Trophoblast cell (in vitro differentiated cells and primary cell): ENCODE measurements around the gene ADRA1B.

ENCODE experiments used
- DNase-seq, 2 donors: peaks; one replicate each; pipeline ENCODE4 v3.0.0-alpha.2; 2016
- H2AFZ ChIP-seq: 2 replicates; pipeline ENCODE4 v1.6.1; 2013; ENCODE audit warnings: low read length, moderate library complexity, mild to moderate bottlenecking; ENCODE audit not compliant: insufficient read depth, poor library complexity
- H2AK5ac ChIP-seq: 2 replicates; pipeline ENCODE4 v1.6.1; 2013; ENCODE audit warnings: mild to moderate bottlenecking, low read length
- H2BK120ac ChIP-seq: 2 replicates; pipeline ENCODE4 v1.6.1; 2013; ENCODE audit warnings: low read length, mild to moderate bottlenecking, moderate library complexity; ENCODE audit not compliant: insufficient read depth, poor library complexity
- H2BK12ac ChIP-seq: 2 replicates; pipeline ENCODE4 v1.6.1; 2013; ENCODE audit warnings: mild to moderate bottlenecking, low read length, moderate library complexity
- H2BK5ac ChIP-seq: 2 replicates; pipeline ENCODE4 v1.6.1; 2013; ENCODE audit warnings: low read length, low read depth, moderate library complexity, mild to moderate bottlenecking; ENCODE audit not compliant: poor library complexity
- H3K14ac ChIP-seq: 2 replicates; pipeline ENCODE4 v1.6.1; 2013; ENCODE audit warnings: mild to moderate bottlenecking, low read length
- H3K18ac ChIP-seq: 2 replicates; pipeline ENCODE4 v1.6.1; 2013; ENCODE audit warnings: mild to moderate bottlenecking, low read length
- H3K23ac ChIP-seq: 2 replicates; pipeline ENCODE4 v1.6.1; 2013; ENCODE audit warnings: low read length
- H3K27ac ChIP-seq: 2 replicates; pipeline ENCODE4 v1.5.1; 2013; ENCODE audit warnings: low read depth, mild to moderate bottlenecking, inconsistent platforms, low read length, moderate library complexity
- H3K27me3 ChIP-seq: 2 replicates; pipeline ENCODE4 v1.6.1; 2013; ENCODE audit warnings: inconsistent platforms, mild to moderate bottlenecking, low read length, moderate library complexity; ENCODE audit not compliant: insufficient read depth
- H3K36me3 ChIP-seq, 2 experiments: 1 replicate in 1 of 2; 2 replicates in 1 of 2; pipeline ENCODE4 v1.6.1; 2013; ENCODE audit warnings: low read length in 2 of 2, mild to moderate bottlenecking in 2 of 2, moderate library complexity in 1 of 2; ENCODE audit not compliant: insufficient read depth in 2 of 2, control insufficient read depth in 1 of 2
- H3K4ac ChIP-seq: 2 replicates; pipeline ENCODE4 v1.6.1; 2013; ENCODE audit warnings: low read depth, mild to moderate bottlenecking, low read length, moderate library complexity
- H3K4me1 ChIP-seq, 2 experiments: 1 replicate in 1 of 2; 2 replicates in 1 of 2; pipeline ENCODE4 v1.6.1; 2013; ENCODE audit warnings: low read length in 2 of 2, mild to moderate bottlenecking in 2 of 2, moderate library complexity in 1 of 2; ENCODE audit not compliant: insufficient read depth in 2 of 2, control insufficient read depth in 1 of 2
- H3K4me2 ChIP-seq: 2 replicates; pipeline ENCODE4 v1.6.1; 2013; ENCODE audit warnings: inconsistent platforms, mild to moderate bottlenecking, low read length, moderate library complexity
- H3K4me3 ChIP-seq: 2 replicates; pipeline ENCODE4 v1.5.1; 2013; ENCODE audit warnings: mild to moderate bottlenecking, low read depth, low read length, inconsistent platforms
- H3K79me1 ChIP-seq: one replicate; pipeline ENCODE4 v1.6.1; 2013; ENCODE audit warnings: low read length
- H3K79me2 ChIP-seq: 2 replicates; pipeline ENCODE4 v1.6.1; 2013; ENCODE audit warnings: low read length, mild to moderate bottlenecking; ENCODE audit not compliant: control insufficient read depth, insufficient read depth, poor library complexity
- H3K9ac ChIP-seq: 2 replicates; pipeline ENCODE4 v1.6.1; 2013; ENCODE audit warnings: mild to moderate bottlenecking, low read length
- H3K9me3 ChIP-seq: 2 replicates; pipeline ENCODE4 v1.6.1; 2013; ENCODE audit warnings: low read depth, mild to moderate bottlenecking, control low read depth, inconsistent platforms, low read length; ENCODE audit not compliant: insufficient read depth
- H4K12ac ChIP-seq: 2 replicates; pipeline ENCODE4 v1.6.1; 2013; ENCODE audit warnings: low read depth, mild to moderate bottlenecking, low read length, moderate library complexity
- H4K8ac ChIP-seq: 2 replicates; pipeline ENCODE4 v1.6.1; 2013; ENCODE audit warnings: low read depth, mild to moderate bottlenecking, low read length, moderate library complexity
- H4K91ac ChIP-seq: one replicate; pipeline ENCODE4 v1.6.1; 2013; ENCODE audit warnings: low read depth, mild to moderate bottlenecking, low read length, moderate library complexity
- WGBS: extraction: QIAGEN DNeasy Blood & Tissue Kit; methylation state at CpG from one replicate; pipeline ENCODE4 v1.1.7; 2013; ENCODE audit warnings: missing lambda C conversion rate; ENCODE audit not compliant: insufficient read length, insufficient coverage; ENCODE audit errors: extremely low coverage; 5-methylcytosine and 5-hydroxymethylcytosine counted together

The ADRA1B gene

GRCh38 chr5:159982421-159983173 is 66.3 kb downstream of the ADRA1B start:
- H2AK5ac ChIP-seq = no peak overlapping the region
- H3K9me3 ChIP-seq = no peaks in the 10 kb centered on the region
- no peak overlapping the region for H2BK5ac ChIP-seq
- no peak overlapping the region for H4K12ac ChIP-seq
- no peak overlapping the region for H3K18ac ChIP-seq
- H3K27ac ChIP-seq = no peak overlapping the region
- no peak overlapping the region for H3K23ac ChIP-seq
- no peaks in the 10 kb centered on the region for H3K79me1 ChIP-seq
- peaks cover 0 to 2% of the 10 kb centered on the region in 2 experiments for H3K4me1 ChIP-seq
- H3K14ac ChIP-seq = no peak overlapping the region
- H2BK120ac ChIP-seq = no peak overlapping the region
- H3K79me2 ChIP-seq = no peaks in the 10 kb centered on the region
- no peak overlapping the region for H2BK12ac ChIP-seq
- H3K4me2 ChIP-seq = no peak overlapping the region
- no peak for DNase-seq
- H3K27me3 ChIP-seq = no peaks in the 10 kb centered on the region
- H3K9ac ChIP-seq = no peak overlapping the region
- WGBS = no CpG with 5 or more reads among the region's 8 CpGs
- no peaks in the 10 kb centered on the region for H3K36me3 ChIP-seq
- H3K4ac ChIP-seq = no peak overlapping the region
- H2AFZ ChIP-seq = no peak overlapping the region
- H3K4me3 ChIP-seq = no peak overlapping the region
- H4K91ac ChIP-seq = no peak overlapping the region
- H4K8ac ChIP-seq = no peak overlapping the region

GRCh38 chr5:159987031-159987674 is 70.9 kb downstream of the ADRA1B start:
- Histone ChIP-seq H2AFZ (no peak overlapping the region), H3K79me1 (no peaks in the 10 kb centered on the region), H3K4me3 (no peak overlapping the region), H2BK12ac (no peak overlapping the region), H3K4me2 (peak overlapping the region; percentile 70), H3K4me1 (peaks cover 0 to 2% of the 10 kb centered on the region in 2 experiments), H4K8ac (no peak overlapping the region), H4K12ac (no peak overlapping the region), H3K14ac (no peak overlapping the region), H3K79me2 (no peaks in the 10 kb centered on the region), H3K9ac (no peak overlapping the region), H3K23ac (no peak overlapping the region), H3K27ac (no peak overlapping the region), H3K4ac (no peak overlapping the region), H2BK120ac (no peak overlapping the region), H3K36me3 (no peaks in the 10 kb centered on the region), H2AK5ac (no peak overlapping the region), H3K9me3 (no peaks in the 10 kb centered on the region), H2BK5ac (no peak overlapping the region), H3K27me3 (no peaks in the 10 kb centered on the region), H3K18ac (no peak overlapping the region), H4K91ac (no peak overlapping the region)
- WGBS = no CpG with 5 or more reads among the region's 50 CpGs
- DNase-seq = peak; percentile 95

- no peak overlapping the region for H2BK12ac ChIP-seq
- H2AFZ ChIP-seq = no peak overlapping the region
- no peak overlapping the region for H4K8ac ChIP-seq
- no peak overlapping the region for H3K27ac ChIP-seq
- no peaks in the 10 kb centered on the region for H3K79me1 ChIP-seq
- H3K4me1 ChIP-seq = peaks cover 0 to 2% of the 10 kb centered on the region in 2 experiments
- DNase-seq = no peak
- no peak overlapping the region for H4K12ac ChIP-seq
- H4K91ac ChIP-seq = no peak overlapping the region
- H3K27me3 ChIP-seq = no peaks in the 10 kb centered on the region
- no peak overlapping the region for H2BK5ac ChIP-seq
- H2BK120ac ChIP-seq = no peak overlapping the region
- no peak overlapping the region for H3K9ac ChIP-seq
- H3K14ac ChIP-seq = no peak overlapping the region
- H3K4me2 ChIP-seq = no peak overlapping the region
- no peak overlapping the region for H3K18ac ChIP-seq
- H3K79me2 ChIP-seq = no peaks in the 10 kb centered on the region
- H3K4me3 ChIP-seq = no peak overlapping the region
- no CpG with 5 or more reads among the region's 2 CpGs for WGBS
- H3K36me3 ChIP-seq = no peaks in the 10 kb centered on the region
- H3K4ac ChIP-seq = no peak overlapping the region
- no peak overlapping the region for H3K23ac ChIP-seq
- H2AK5ac ChIP-seq = no peak overlapping the region
- peaks cover 2% of the 10 kb centered on the region for H3K9me3 ChIP-seq
Measured at GRCh38 chr5:159990506-159990905, 74.2 kb downstream of the ADRA1B start.

DNA sequence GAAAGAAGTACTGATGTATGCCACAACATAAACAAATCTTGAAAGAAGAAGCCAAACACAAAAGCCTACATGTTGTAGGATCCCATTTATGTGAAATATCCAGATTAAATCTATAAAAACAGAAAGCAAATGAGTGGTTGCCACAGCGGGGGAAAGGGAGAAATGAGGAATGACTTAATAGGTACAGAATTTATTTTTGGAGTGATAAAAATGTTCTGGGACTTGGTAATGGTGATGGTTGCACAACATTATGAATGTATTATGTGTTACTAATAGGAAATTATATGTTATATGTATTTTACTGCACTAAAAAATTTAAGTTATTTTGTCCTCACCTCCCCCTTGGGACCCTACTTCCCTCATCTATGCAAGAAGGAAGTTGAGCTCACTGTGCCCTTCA is 76.3 kb downstream of the ADRA1B start:
- no peak overlapping the region for H3K4me2 ChIP-seq
- no peak overlapping the region for H4K12ac ChIP-seq
- H3K27me3 ChIP-seq = no peaks in the 10 kb centered on the region
- H3K27ac ChIP-seq = no peak overlapping the region
- H2AFZ ChIP-seq = no peak overlapping the region
- no peak overlapping the region for H3K18ac ChIP-seq
- DNase-seq = no peak
- H3K14ac ChIP-seq = no peak overlapping the region
- H2AK5ac ChIP-seq = no peak overlapping the region
- no peak overlapping the region for H4K91ac ChIP-seq
- WGBS = no CpG with 5 or more reads among the region's 1 CpG
- no peak overlapping the region for H3K9ac ChIP-seq
- no peaks in the 10 kb centered on the region for H3K79me1 ChIP-seq
- no peaks in the 10 kb centered on the region for H3K36me3 ChIP-seq
- no peak overlapping the region for H3K4me3 ChIP-seq
- H2BK5ac ChIP-seq = no peak overlapping the region
- H3K4me1 ChIP-seq = no peaks in the 10 kb centered on the region
- H2BK120ac ChIP-seq = no peak overlapping the region
- H4K8ac ChIP-seq = no peak overlapping the region
- no peak overlapping the region for H3K23ac ChIP-seq
- no peak overlapping the region for H3K4ac ChIP-seq
- H2BK12ac ChIP-seq = no peak overlapping the region
- H3K9me3 ChIP-seq = peaks cover 2% of the 10 kb centered on the region
- no peaks in the 10 kb centered on the region for H3K79me2 ChIP-seq
